GM19025 (cell line): Measurements from ENCODE around the gene SLC25A52.
"Not testable (repeated sequence)": the region's sequence is repeated elsewhere in the genome, so short reads cannot be mapped to it uniquely, and the experiment has no call there.

Source experiments
- ATAC-seq: cut with Tn5 transposase; IDR thresholded peaks from one replicate; pipeline ENCODE4 v1.9.1; 2021; ENCODE audit warnings: mild to moderate bottlenecking, low read depth, moderate library complexity; ENCODE audit not compliant: unreplicated experiment

Gene SLC25A52, protein sequence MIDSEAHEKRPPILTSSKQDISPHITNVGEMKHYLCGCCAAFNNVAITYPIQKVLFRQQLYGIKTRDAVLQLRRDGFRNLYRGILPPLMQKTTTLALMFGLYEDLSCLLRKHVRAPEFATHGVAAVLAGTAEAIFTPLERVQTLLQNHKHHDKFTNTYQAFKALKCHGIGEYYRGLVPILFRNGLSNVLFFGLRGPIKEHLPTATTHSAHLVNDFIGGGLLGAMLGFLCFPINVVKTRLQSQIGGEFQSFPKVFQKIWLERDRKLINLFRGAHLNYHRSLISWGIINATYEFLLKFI

DNA sequence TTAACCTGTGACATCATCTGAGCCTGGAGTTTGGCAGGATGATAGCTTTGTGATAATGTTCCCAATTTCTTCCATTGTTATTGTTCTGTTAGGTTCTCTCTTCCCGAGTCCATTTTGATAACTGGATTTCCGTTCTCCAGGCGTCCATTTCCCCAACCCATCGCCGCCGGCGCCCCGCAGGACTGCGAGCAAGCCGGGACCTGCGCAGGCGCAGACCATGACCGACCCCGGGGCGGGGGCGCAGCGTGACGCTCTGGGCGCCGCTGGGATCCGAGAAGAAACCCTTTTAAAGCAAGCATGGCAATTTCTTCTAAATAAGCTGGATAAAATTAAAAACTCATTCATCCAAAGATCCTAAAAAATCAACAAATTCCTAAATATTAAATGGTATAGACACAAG, at the start of gene SLC25A52:
SLC25A52 (minus strand) TSS at position 186 of the 400 bp plus-strand sequence. CDS start 219 bp downstream, outside the sequence.
- ATAC-seq: no peak

DNA sequence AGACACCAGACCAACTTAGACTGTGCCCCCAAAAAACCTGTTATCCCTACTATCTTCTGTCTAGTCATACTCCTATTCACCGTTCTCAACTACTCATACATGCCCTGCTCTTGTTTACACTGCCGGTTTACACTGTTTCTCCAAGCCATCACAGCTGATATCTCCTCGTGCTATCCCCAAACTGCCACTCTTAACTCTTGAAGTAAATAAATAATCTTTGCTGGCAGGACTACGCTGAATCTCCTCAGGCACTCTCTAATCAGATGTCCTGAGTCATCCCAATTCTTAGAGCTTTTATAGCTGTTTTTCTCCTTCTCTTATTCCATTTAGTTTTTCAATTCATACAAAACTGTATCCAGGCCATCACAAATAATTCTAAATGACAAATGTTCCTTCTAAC, 48.4 kb upstream of the SLC25A52 start:
- ATAC-seq: not testable (repeated sequence)

DNA sequence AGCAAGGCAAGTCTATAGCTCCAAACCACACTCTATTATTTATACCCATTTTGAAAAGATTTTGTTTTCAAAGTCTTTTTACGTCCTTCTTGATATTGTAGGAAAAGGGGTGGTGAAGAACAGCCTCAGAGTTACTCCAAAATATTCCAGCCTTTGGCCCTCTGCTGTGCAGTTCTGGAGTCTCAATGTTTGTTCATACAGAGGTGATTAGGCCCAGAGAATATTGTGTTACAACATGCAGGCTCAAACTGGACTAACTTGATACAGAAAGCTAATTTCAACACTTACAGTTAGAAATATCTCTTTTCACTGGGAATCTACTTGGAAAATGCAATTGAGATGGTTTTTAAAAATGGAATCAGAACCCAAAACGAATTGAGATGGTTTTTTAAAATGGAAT, 40.4 kb upstream of the SLC25A52 start:
- ATAC-seq: no peak

GRCh38 chr18:31799257-31799656, 38.6 kb upstream of the SLC25A52 start:
- not testable (repeated sequence) for ATAC-seq

- ATAC-seq: no peak
These were observed 37.7 kb upstream of the SLC25A52 start for GRCh38 chr18:31798399-31798798.

GRCh38 chr18:31795747-31796146, 35.1 kb upstream of the SLC25A52 start:
- ATAC-seq: no peak

- ATAC-seq: no peak
These were observed 32.9 kb upstream of the SLC25A52 start for GRCh38 chr18:31793531-31793930.

DNA sequence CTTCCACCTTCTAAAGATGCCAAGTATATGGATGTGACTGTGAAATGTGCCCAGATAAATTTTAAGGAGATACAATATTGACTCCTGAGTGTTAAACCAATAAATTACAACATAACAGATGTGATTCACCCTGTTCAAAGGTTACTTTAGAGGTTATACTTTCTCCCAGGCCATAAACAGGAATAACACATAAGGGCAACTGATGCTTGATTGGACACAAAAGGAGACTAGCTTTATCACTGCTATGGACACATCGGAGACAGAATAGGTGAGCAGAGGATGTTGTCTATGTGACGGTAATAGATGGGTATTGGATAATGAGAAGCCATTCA, 31.9 kb upstream of the SLC25A52 start:
- no peak for ATAC-seq

- ATAC-seq: peak; percentile 84
These were observed 31.3 kb upstream of the SLC25A52 start for GRCh38 chr18:31791817-31792579.

- ATAC-seq: no peak
These were observed 28.7 kb upstream of the SLC25A52 start for GRCh38 chr18:31789409-31789808.

DNA sequence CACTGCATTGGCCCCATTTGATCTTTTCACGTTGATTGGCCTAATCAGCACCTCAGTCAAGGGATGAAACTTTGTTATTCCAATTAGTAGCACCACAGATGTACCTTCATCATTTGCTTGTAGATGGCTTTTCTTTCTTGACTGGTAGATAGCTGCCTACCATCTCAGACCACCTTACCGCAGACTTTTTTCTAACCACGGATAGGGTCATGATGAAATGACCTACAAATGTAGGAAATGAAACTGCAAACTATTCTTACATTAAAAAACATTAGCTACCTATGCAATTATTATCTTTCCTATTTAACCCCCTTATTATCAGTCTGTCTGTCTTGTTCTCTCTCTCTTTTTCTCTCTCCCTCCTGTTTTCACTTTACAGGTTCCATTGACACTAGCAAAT, 22.4 kb upstream of the SLC25A52 start:
- ATAC-seq: no peak

- no peak for ATAC-seq
These were observed 17.8 kb upstream of the SLC25A52 start for GRCh38 chr18:31778391-31778950.

- ATAC-seq: no peak
These were observed 15.4 kb upstream of the SLC25A52 start for GRCh38 chr18:31776093-31776492.

DNA sequence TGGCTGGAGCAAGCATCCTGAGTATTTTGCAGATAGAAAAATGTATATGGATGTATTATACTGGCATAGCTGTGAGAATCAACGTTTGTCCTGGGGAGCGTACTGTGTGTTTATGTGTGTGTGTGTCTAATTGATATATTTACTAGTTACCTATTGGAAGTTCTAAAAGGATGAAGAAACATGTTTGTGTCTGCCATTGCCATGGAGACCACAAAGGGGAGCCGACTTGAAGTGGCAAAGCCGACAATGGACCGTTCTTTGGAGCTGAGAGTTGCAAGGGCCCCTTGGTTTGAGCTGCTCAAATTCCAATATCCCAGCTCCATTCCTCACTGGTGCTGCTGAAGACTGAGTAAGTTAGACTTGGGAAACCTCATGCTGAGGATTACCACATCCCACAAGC, 14.3 kb upstream of the SLC25A52 start:
- peak; percentile 24 for ATAC-seq

GRCh38 chr18:31774477-31774785, 13.8 kb upstream of the SLC25A52 start:
- peak; percentile 49 for ATAC-seq

GRCh38 chr18:31773774-31774476, 13.2 kb upstream of the SLC25A52 start:
- no peak for ATAC-seq

GRCh38 chr18:31772699-31773098, 12.0 kb upstream of the SLC25A52 start:
- no peak for ATAC-seq

DNA sequence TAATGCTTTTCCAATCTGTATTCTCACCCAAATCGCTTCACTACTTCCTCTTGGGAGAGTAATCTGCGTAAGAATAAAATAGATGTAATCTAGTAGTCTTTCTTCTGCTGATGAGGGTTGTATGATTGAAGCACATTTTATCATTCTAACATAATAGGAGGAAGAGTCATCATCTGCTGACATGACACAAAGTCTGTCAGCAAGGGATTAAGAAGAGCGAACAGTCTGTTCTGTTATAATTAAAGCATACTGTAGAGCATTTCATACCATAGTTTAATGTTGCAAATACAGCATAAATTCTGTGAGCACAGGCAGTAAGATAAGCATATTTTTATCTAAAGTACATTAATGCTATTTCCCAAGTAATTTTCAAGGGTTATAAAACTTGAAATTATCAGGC, 10.4 kb downstream of the SLC25A52 start:
- ATAC-seq: no peak

- no peak for ATAC-seq
These were observed 14.3 kb downstream of the SLC25A52 start for GRCh38 chr18:31746396-31746795.

GRCh38 chr18:31744321-31745067, 16.2 kb downstream of the SLC25A52 start:
- ATAC-seq: no peak

- not testable (repeated sequence) for ATAC-seq
These were observed 17.1 kb downstream of the SLC25A52 start for GRCh38 chr18:31743600-31743999.
